Germinal center (tissue), 1 donor: ENCODE measurements around the gene SH3TC1.

Source experiments
- DNase-seq: peaks from one replicate; pipeline ENCODE4 v3.0.0; 2012; ENCODE audit warnings: mixed read lengths, low spot score

The SH3TC1 gene

GRCh38 chr4:8163436-8164193 is 35.5 kb upstream of the SH3TC1 start:
- DNase-seq = no peak

- no peak for DNase-seq
Measured at GRCh38 chr4:8164194-8164565, 34.9 kb upstream of the SH3TC1 start.

DNA sequence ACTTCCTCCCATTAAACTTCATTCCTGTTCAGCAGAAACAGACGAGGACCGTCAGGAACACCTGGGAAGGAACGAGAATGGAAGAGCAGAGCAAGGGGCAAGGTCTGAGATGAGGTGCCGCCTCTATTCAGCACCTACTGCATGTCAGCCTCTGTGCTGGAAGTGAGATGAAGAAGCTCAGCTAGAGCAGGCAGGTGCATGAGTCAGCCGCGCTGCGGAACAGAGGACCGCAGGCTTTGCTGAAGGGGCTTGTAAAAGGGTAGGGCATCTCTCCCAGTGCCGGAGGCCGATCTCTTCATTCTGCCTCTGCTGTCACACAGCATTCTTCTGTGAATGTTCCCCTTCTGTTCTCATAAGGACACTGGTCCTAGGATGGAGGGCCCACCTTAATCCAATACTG is 34.4 kb upstream of the SH3TC1 start:
- DNase-seq = no peak

GRCh38 chr4:8165374-8165896 is 33.7 kb upstream of the SH3TC1 start:
- DNase-seq = no peak

GRCh38 chr4:8167291-8167690 is 31.8 kb upstream of the SH3TC1 start:
- no peak for DNase-seq

DNA sequence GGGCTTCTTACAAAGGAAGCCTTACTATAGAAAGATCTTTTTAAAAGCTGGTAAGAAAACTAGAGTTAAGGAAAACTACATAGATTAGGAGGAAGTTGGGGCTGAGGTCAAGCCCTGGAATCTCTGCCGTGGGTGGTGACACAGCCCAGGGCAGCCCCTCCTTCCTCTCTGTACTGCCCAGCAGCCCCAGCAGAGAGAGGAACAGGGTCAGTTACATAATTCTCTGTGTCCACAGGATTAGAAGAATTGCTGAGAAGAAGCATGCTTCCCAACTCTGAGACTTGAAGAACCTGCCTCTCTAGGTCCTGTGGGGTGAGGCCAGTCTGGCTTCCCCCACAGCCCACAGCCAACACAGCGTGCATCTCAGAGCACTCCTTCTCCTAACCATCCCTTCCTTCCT is 31.3 kb upstream of the SH3TC1 start:
- no peak for DNase-seq

GRCh38 chr4:8168232-8168631 is 30.9 kb upstream of the SH3TC1 start:
- DNase-seq = no peak

DNA sequence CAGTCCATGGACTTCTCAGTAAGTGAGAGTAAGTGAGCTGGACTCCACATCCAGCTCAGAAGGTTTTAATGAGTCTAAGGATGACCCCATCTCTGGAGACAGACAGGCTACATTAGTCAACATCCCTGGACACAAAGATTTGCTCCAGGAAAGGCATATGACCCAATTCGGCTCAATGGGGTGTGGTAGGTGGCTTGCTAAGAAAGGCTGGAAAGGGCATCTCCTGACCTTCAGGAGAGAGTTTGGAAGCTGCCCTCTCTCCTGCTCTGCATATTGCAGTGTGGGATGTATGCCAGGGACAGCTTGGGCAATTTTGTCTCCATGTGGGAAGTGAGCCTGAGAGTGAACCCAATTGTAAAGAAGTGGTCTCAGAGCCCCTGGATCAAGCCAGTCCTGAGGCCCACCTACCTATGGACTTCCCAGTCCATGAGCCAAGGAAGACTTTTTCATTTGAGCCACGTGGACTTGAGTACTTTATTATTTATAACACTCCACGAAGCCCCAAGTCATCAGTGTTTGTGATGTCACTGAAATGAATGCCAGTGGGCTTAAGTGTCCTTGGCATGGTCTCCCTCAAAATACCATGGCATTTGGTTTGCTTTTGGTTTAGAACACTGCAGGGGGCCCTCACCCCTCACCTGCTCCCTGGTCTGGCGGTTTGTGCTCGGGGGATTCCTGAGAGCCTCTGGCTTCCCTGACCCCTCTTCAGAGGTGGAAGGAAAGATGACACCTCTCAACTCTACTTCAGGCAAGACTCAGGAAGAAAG is 30.1 kb upstream of the SH3TC1 start:
- DNase-seq = no peak

DNA sequence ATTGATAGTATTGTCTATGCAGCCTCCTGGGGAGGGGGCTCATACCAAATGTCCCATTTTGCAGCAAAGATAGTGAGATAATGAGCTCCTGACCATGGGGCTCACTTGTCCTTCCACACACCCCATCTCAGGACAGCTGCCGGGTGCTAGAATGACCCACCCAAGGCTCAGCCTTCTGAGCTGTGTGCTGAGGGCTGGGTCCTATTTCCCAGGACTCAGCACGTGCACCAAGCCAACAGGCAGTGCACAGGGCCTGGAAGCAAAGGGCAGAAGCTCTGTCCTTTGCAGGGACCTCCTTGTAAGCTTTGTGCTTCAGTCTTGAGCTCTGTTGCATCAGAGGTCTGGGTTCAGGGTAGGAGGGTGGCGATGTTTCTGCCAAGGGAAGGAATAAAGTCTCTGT is 29.3 kb upstream of the SH3TC1 start:
- no peak for DNase-seq

- DNase-seq = no peak
Measured at GRCh38 chr4:8170341-8170740, 28.7 kb upstream of the SH3TC1 start.

DNA sequence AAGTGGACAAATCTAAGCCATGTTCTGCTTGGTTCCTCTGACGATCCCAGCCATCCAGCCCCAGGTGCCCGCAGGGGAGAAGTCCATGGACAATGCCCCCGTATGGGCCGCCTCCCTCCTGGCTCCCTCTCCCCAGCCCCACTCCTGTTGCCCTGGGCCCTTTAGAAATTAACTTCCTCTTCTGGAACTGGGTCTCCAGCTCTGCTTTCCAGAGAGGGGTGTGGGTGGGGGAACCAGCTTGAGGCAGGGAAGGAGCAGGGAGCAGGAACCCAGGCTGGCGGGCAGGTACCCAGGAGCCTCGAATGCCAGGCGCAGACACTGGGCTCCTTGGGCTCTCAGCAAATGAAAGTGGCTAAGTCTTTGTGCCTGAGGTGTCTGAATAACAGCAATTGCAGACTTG is 27.8 kb upstream of the SH3TC1 start:
- DNase-seq = no peak

DNA sequence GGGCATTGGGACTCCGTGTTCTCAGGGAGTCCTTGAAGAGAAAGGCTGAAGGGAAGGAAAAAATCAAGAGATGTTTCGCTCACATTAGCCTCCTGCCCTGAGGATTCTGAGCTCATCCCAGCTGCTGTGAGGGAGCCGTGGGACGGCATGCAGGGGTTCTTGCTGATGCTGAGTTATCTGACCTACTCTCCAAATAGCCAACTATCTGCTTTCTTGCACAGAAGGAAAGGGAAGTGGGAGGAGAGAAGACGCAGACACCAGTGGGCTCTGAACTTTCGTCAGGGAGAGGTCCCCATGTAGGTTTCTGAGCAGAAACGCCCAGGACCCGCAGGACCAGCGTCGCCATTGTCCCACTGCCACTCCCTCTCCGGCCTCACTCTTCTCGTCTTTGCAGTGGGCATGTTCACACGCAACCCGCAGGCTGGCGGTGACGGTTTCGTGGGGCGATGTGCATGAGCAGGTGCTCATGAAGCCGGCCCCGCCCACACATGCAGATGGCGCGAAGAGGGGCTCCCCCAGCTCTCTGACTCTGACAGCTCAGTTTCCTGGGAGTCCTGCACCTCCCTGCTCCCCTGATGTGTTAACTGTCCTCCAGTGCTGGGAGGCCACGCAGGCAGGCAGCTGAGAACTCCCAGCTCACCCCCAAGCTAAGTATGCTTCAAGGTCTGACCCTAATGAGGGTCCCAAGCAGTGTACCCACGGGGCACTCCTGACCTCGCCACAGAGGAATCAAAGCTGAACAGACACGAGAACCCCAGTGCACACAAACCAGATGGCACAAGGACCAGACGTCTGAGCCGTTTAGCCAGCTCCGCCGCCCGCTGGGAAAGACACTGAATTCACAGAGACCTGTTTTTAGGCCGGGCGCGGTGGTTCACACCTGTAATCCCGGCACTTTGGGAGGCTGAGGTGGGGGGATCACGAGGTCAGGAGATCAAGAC is 26.8 kb upstream of the SH3TC1 start:
- peak; percentile 44 for DNase-seq

DNA sequence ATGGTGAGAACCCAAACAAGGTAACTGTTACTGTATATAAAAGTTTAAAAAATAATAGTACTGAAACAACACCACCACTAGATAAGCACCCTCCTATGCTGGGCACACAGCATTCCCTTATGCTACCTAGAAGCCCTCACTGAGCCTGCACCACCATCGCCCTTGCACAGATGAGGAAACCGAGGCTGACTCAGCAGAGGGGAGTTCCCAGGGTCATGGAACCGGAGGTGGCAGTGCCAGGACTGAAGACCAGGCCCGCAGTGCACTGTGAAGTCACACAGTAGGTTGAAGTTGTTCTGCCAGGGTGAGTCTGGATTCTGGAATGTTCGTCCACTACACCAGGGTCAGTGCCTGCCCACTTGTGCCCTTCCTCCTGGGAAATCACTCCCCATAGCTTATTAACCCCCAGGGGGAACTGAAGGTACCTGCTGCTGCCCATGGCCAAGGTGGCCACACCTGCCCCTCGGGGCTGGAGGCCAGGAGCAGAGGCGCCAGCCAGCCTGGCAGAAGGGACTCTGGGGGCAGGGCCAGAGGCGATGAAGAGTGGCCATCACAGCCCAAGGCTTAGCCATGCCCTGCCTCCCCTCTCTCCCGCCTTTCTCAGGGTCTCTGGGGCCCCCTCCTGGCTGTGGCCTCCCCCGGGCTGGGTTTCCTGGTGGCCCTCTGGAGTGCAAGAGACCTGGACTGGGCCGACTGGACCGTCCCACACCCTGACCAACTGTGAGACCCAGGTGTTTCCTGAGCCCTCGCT is 25.4 kb upstream of the SH3TC1 start:
- no peak for DNase-seq

- DNase-seq = no peak
Measured at GRCh38 chr4:8174970-8175369, 24.1 kb upstream of the SH3TC1 start.

DNA sequence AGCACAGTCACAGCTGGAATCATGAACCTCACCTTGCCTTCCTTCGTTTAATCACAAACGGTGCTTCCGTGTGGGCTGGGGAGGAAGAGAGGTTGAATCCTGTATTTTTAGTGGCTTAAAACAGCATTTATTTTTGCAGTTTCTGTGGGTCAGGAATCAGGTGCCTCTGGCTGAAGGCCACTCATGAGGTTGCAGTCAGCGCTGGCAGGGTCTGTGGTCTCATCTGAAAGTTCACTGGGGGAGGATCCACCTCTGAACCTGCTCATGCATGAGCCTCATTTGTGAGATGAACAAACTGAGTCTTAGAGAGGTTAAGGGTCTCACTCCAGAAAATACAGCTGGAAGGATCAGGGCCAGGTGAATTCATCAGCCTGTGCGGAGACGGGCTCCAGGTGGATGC is 23.4 kb upstream of the SH3TC1 start:
- DNase-seq = no peak

DNA sequence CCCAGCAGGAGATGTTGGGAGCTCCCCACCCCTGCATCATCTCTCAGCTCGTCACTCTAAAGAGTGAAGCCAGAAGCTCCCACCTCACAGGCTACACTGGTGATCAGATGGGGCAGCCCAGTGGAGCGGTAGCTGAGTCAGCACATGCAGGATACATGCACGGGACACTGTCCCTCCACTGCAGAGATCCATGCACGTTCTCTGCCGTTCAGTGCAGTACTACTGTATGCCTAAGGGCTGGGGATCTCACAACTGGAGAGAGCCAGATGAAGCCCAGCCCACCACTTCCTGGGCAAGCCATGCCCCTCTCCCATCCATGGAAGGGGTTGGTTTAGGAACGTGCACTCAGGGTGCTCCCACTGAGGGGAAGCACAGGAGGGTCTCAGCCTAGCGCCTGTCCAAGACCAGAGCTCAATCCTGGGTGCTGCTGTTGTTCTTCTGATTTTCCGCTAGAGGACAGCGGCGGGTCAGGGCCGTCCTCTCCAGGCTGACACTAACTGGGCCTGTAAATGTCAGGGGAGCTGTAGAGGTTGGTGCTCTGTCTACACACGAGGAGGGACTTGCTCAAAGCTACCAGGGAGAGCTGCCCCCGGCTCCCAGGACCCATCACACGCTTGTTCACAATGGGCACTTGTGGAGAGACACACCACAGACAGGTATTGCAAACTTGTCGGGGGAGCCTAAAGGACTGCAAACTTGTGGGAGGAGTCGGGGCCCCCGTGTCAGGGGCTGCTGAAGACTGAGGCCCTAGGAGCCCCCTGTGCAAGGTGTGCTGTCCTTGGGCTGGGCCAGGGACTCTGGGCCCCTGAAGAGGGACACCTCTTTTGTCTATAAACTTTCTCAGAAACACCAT is 22.3 kb upstream of the SH3TC1 start:
- DNase-seq = peak; percentile 74

DNA sequence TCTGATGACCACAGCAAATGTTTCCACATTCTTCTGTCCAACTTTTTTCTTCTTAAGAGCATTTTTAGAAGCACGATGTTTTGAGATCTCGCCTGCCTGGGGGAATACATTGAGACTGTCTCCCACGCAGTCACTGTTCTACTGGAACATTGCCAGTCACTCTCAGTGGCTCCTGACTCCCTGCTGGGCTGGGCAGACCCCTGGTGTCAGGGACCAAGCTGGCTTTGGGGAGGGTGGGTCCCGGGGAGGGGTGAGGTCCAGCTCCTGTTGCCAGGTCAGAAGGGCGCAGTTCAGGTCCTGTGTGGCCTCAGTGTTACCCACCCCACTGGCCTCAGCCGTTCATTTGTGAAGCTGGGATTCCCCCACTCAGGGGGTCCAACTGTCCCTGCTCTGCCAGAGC is 21.5 kb upstream of the SH3TC1 start:
- no peak for DNase-seq

DNA sequence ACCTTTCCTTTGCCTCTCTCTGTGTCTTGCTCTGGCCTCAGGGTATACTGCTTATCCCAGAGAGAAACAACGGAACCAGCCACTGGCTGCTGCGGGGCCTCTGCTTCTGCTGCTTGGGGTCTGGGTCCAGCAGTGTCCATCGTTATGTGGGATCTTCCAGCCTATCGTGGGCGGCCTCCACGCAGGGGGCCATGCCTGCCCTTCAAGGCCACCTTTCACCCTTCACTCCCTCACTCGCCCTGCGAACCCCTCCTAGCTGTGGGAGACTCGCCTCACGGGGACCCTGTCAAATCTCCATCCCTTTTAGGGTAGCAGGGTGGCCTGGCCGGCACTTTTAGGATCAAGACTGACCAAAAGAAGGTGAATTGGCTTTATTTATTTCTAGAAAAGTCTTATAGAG is 21.1 kb upstream of the SH3TC1 start:
- no peak for DNase-seq

- DNase-seq = no peak
Measured at GRCh38 chr4:8179074-8179473, 20.0 kb upstream of the SH3TC1 start.

- no peak for DNase-seq
Measured at GRCh38 chr4:8179771-8180170, 19.3 kb upstream of the SH3TC1 start.
